Right lobe of liver (tissue), 6 donors: ENCODE data around the gene DDX46. TPM values are rescaled to one million over a fixed set of nuclear protein-coding genes. Genes with fewer than 3 reads are reported as not detected.

Source experiments
- ATAC-seq, 4 donors: fragments of 200-7000 bp; cut with Tn5 transposase; one replicate each; pipeline ENCODE4 v1.9.1; 2020; ENCODE audit warnings: mild to moderate bottlenecking in 4 of 4, moderate library complexity in 4 of 4
- DNase-seq, 3 donors: peaks; one replicate each; pipeline ENCODE4 v3.0.0-alpha.2; 2020
- H3K27ac ChIP-seq, 3 donors: fragments of 200-600 bp; one replicate each; pipeline ENCODE4 v1.8.0; 2022
- H3K27me3 ChIP-seq, 2 donors: fragments of 200-600 bp; one replicate each; pipeline ENCODE4 v1.8.0; 2022
- H3K36me3 ChIP-seq, 4 donors: fragments of 200-600 bp; sonication (generic) in 1 of 4; one replicate each; pipeline versions ENCODE4 v1.5.1 to v1.8.0; 2017 to 2022; ENCODE audit warnings: control low read depth in 1 of 4
- H3K4me1 ChIP-seq, 4 donors: fragments of 200-600 bp; sonication (generic) in 1 of 4; one replicate each; pipeline versions ENCODE4 v1.5.1 to v1.8.0; 2017 to 2022; ENCODE audit warnings: control low read depth in 1 of 4
- H3K4me3 ChIP-seq, 3 donors: fragments of 200-600 bp; one replicate each; pipeline ENCODE4 v1.8.0; 2022
- H3K9me3 ChIP-seq, 4 donors: fragments of 200-600 bp; sonication (generic) in 1 of 4; one replicate each; pipeline versions ENCODE4 v1.5.1 to v1.8.0; 2017 to 2022; ENCODE audit warnings: control low read depth in 1 of 4
- POLR2A ChIP-seq: fragments of 450-650 bp; IDR thresholded peaks from one replicate; pipeline ENCODE4 v1.6.1; 2017; ENCODE audit warnings: antibody characterized with exemption, mild to moderate bottlenecking
- WGBS: methylation state at CpG from one replicate; pipeline ENCODE4 v1.1.6; 2018; ENCODE audit warnings: low coverage, low lambda C conversion rate; ENCODE audit not compliant: insufficient coverage; ENCODE audit errors: missing lambda C conversion rate; 5-methylcytosine and 5-hydroxymethylcytosine counted together
- intact Hi-C, 2 donors: fragments of 100-400 bp; cut with DNase I; formaldehyde crosslinking; loops; one replicate each; pipeline versions ENCODE4 v1.11.2 to v1.14.1; 2022
- total RNA-seq, 6 experiments: library from RNA; depleted of rRNA in 2 of 6; stranded (reverse); fragments of >200 nt in 2 of 6; fragmentation: NEBNext Ultra II Directional in 3 of 6; extraction: Animal tissue kit (Norgen Biotek cat#: 25700) in 3 of 6; gene quantifications; one replicate each; pipeline versions ENCODE4 v1.1.0 to v1.2.4, GENCODE V29; 2016 to 2023
- TF ChIP-seq, protein P1 (sequence below), 4 donors: fragments of 200-600 bp in 3 of 4; fragments of 450-650 bp in 1 of 4; IDR thresholded peaks; one replicate each; pipeline versions ENCODE4 v1.5.1 to v1.8.0; 2016 to 2022; ENCODE audit warnings: antibody characterized with exemption in 4 of 4, mild to moderate bottlenecking in 2 of 4
- donor health status: DM: no; HTN: yes; CAD: no.
- donor health status: DM: no; HTN: no; CAD: no.
- donor health status: DM: no; HTN: no; CAD: no.
- donor health status: DM: no; HTN: yes; CAD: no.
- donor health status: DM: no; HTN: yes; CAD: no.

DDX46 gene
- total RNA-seq, 6 experiments from 2014 or later = 13.6 to 22.6 (median 20.6) TPM

GRCh38 chr5:134738963-134739661 lies 19.5 kb upstream of the DDX46 start:
- peak; percentile 21 to 47 (median 32) for ATAC-seq
- DNase-seq = no peak
- no peak for TF ChIP-seq POLR2A
- TF ChIP-seq, protein P1, sequence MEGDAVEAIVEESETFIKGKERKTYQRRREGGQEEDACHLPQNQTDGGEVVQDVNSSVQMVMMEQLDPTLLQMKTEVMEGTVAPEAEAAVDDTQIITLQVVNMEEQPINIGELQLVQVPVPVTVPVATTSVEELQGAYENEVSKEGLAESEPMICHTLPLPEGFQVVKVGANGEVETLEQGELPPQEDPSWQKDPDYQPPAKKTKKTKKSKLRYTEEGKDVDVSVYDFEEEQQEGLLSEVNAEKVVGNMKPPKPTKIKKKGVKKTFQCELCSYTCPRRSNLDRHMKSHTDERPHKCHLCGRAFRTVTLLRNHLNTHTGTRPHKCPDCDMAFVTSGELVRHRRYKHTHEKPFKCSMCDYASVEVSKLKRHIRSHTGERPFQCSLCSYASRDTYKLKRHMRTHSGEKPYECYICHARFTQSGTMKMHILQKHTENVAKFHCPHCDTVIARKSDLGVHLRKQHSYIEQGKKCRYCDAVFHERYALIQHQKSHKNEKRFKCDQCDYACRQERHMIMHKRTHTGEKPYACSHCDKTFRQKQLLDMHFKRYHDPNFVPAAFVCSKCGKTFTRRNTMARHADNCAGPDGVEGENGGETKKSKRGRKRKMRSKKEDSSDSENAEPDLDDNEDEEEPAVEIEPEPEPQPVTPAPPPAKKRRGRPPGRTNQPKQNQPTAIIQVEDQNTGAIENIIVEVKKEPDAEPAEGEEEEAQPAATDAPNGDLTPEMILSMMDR (IDR thresholded peaks at IDR 0.05) = peak in 2 of 4 donors; percentile 9 to 31
- 3% methylated on average over 21 of the region's 21 CpGs for WGBS
- peak overlapping the region; percentile 74 to 92 (median 82) for H3K4me3 ChIP-seq
- peak overlapping the region; percentile 82 to 85 (median 84) for H3K27ac ChIP-seq
- no peaks in the 10 kb centered on the region for H3K9me3 ChIP-seq
- intact Hi-C loops = no loop called here
- H3K4me1 ChIP-seq = peaks cover 0 to 8% (median 0%) of the 10 kb centered on the region in 4 donors
- H3K36me3 ChIP-seq = peaks cover 0 to 4% (median 0%) of the 10 kb centered on the region in 4 donors
- H3K27me3 ChIP-seq = no peaks in the 10 kb centered on the region

DNA sequence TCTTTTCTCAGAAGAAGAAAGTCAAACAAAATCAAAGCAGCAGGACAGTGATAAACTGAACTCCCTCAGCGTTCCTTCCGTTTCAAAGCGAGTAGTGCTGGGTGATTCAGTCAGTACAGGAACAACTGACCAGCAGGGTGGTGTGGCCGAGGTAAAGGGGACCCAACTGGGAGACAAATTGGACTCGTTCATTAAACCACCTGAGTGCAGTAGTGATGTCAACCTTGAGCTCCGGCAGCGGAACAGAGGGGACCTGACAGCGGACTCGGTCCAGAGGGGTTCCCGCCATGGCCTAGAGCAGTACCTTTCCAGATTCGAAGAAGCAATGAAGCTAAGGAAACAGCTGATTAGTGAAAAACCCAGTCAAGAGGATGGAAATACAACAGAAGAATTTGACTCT lies 17.5 kb upstream of the DDX46 start:
- 92% methylated on average over 8 of the region's 11 CpGs for WGBS
- Histone ChIP-seq H3K9me3 (no peaks in the 10 kb centered on the region), H3K36me3 (peaks cover 0 to 4% (median 0%) of the 10 kb centered on the region in 4 donors), H3K27ac (no peak overlapping the region), H3K4me1 (peaks cover 0 to 8% (median 0%) of the 10 kb centered on the region in 4 donors), H3K4me3 (no peak overlapping the region), H3K27me3 (no peaks in the 10 kb centered on the region)
- no peak for TF ChIP-seq POLR2A
- TF ChIP-seq, protein P1 (IDR thresholded peaks at IDR 0.05) = no peak
- no peak for DNase-seq
- intact Hi-C loops = no loop called here
- ATAC-seq = no peak

DNA sequence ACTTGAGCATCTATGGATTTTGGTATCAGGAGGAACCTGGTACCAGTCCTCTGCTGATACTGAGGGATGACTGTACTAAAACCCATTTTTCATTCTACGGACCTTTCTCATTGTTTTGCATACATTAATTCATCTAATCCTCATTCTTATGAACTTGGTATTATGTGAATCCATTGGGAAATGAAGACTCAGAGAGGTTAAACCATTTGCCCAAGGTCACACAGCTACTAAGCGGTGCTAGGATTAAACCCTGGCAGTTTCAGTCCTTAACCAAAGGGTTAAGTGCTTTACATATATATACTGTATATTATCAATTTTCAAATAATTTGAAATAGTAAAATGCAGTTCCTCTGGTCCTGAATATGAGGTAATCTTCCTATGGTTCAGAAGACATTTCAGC lies 16.4 kb upstream of the DDX46 start:
- TF ChIP-seq, protein P1 (IDR thresholded peaks at IDR 0.05) = no peak
- TF ChIP-seq POLR2A = no peak
- H3K4me3 ChIP-seq = no peak overlapping the region
- 91% methylated on average over 2 of the region's 2 CpGs for WGBS
- intact Hi-C loops = no loop called here
- no peak for DNase-seq
- H3K9me3 ChIP-seq = no peaks in the 10 kb centered on the region
- ATAC-seq = no peak
- H3K27ac ChIP-seq = no peak overlapping the region
- peaks cover 0 to 8% (median 0%) of the 10 kb centered on the region in 4 donors for H3K4me1 ChIP-seq
- peaks cover 0 to 4% (median 0%) of the 10 kb centered on the region in 4 donors for H3K36me3 ChIP-seq
- no peaks in the 10 kb centered on the region for H3K27me3 ChIP-seq

DNA sequence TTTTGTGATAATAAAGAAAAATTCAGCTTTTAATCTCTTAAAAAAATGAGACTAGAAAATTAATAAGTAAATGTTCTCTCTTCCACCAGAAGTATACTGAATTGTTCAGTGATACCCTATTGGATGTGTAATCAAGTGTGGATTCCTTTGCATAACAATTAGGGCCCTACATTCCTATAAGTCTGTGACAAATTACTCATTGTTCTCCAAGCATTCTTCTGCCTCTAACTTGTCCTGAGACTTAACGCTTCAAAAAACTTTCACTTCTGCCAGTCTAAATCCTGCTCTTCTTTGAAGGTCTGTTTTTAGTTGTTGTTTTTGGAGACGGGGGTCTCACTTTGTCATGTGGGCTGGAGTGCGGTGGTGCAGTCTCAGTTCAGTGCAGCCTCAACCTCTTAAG lies 9.2 kb upstream of the DDX46 start:
- TF ChIP-seq POLR2A = no peak
- TF ChIP-seq, protein P1 (IDR thresholded peaks at IDR 0.05) = no peak
- ATAC-seq (no peak), DNase-seq (no peak)
- H3K27me3 ChIP-seq = no peaks in the 10 kb centered on the region
- no peaks in the 10 kb centered on the region for H3K4me1 ChIP-seq
- no peak overlapping the region for H3K4me3 ChIP-seq
- no peaks in the 10 kb centered on the region for H3K9me3 ChIP-seq
- H3K36me3 ChIP-seq = peaks cover 0 to 8% (median 2%) of the 10 kb centered on the region in 4 donors
- intact Hi-C loops = no loop called here
- H3K27ac ChIP-seq = no peak overlapping the region
- WGBS = 96% methylated on average over 3 of the region's 3 CpGs
